ENCODE results near the gene LYPD3.

DNA sequence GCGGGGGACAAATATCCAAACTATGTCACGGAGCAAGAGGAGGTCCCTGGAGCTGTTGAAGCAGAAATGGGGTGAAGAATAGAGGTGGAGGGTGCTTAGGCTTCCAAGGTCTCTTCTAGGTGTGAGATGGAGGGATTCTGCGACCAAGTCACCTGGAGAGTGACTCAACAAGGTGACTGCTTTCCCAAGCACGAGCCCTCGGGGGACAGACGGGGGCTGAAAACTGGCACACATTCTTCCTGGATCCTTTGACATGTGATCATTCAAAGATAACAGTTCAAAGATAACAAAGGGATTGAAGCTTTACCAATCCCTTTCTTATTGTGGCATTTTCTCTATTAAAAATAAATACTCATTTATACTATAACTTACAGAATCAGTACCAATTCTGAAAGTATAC lies 53.0 kb downstream of the LYPD3 start:
- TF ChIP-seq, protein P1, sequence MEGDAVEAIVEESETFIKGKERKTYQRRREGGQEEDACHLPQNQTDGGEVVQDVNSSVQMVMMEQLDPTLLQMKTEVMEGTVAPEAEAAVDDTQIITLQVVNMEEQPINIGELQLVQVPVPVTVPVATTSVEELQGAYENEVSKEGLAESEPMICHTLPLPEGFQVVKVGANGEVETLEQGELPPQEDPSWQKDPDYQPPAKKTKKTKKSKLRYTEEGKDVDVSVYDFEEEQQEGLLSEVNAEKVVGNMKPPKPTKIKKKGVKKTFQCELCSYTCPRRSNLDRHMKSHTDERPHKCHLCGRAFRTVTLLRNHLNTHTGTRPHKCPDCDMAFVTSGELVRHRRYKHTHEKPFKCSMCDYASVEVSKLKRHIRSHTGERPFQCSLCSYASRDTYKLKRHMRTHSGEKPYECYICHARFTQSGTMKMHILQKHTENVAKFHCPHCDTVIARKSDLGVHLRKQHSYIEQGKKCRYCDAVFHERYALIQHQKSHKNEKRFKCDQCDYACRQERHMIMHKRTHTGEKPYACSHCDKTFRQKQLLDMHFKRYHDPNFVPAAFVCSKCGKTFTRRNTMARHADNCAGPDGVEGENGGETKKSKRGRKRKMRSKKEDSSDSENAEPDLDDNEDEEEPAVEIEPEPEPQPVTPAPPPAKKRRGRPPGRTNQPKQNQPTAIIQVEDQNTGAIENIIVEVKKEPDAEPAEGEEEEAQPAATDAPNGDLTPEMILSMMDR (IDR thresholded peaks at IDR 0.05): no peak
- TF ChIP-seq POLR2A (IDR thresholded peaks at IDR 0.05): no peak
